ENCODE data around the gene KIF4A.
A peak's percentile ranks its signal among the peaks of the same experiment; 100 is the strongest.
"Not testable (repeated sequence)": the region's sequence is repeated elsewhere in the genome, so short reads cannot be mapped to it uniquely, and the experiment has no call there.

The KIF4A gene

DNA sequence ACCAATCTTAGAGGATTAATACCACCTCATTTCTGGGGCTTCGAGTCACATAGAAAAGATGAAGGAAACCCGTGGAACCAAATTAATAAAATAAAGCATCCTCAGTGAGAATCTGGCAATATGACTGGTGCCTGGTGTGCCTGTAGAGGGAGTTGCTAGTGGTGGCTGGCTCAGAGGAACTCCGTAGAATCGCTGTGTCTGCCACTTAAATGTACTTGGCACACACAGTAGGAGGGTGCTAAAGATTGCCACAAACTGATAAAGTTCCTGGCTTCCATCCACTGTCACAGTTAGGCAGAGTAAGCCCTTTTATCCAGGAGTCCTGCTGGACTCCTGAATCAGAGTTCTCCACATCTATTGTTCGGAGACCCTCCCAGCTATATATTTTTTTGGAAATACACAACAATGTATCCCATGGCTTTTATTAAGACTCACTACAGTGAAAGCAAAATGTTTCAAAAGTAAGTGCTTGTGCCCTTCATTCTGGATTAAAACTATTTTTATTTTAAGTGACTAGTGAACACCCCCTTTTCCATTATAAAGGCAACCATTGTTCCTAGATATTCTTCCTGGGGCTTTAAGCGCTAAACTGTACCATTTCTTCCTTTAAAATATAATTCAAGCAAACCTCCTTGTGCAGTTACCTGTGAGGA lies 56.6 kb downstream of the KIF4A start:
- peaks cover 11% of the 10 kb centered on the region for H3K27me3 ChIP-seq (replicated peaks; ENCODE audit: control insufficient read depth, insufficient read depth, low read length)
- no peaks in the 10 kb centered on the region for H3K36me3 ChIP-seq (ENCODE audit: control insufficient read depth, insufficient read depth, low read length, severe bottlenecking)
- no peak for DNase-seq (ENCODE audit: low read depth)
- H3K4me3 ChIP-seq (ENCODE audit: low read length) = no peak overlapping the region
- no peak overlapping the region for H3K9ac ChIP-seq (ENCODE audit: low read length)
- no peaks in the 10 kb centered on the region for H3K9me3 ChIP-seq (ENCODE audit: control insufficient read depth, low read length)
- H3K4me1 ChIP-seq (ENCODE audit: control insufficient read depth, insufficient read depth, low read length) = peaks cover 9% of the 10 kb centered on the region

DNA sequence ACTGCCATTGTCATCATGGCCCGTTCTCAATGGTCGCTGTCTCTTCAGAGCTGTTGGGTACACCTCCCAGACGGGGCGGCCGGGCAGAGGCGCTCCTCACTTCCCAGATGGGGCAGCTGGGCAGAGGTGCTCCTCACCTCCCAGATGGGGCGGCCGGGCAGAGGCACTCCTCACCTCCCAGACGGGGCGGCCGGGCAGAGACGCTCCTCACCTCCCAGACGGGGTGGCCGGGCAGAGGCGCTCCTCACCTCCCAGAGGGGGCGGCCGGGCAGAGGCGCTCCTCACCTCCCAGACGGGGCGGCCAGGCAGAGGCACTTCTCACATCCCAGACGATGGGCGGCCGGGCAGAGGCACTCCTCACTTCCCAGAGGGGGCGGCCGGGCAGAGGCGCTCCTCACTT lies 58.9 kb downstream of the KIF4A start:
- not testable (repeated sequence) for H3K9ac ChIP-seq (ENCODE audit: low read length); H3K4me1 ChIP-seq (ENCODE audit: control insufficient read depth, insufficient read depth, low read length); H3K9me3 ChIP-seq (ENCODE audit: control insufficient read depth, low read length); H3K4me3 ChIP-seq (ENCODE audit: low read length); H3K36me3 ChIP-seq (ENCODE audit: control insufficient read depth, insufficient read depth, low read length, severe bottlenecking); DNase-seq (ENCODE audit: low read depth)
- peaks cover 11% of the 10 kb centered on the region for H3K27me3 ChIP-seq (replicated peaks; ENCODE audit: control insufficient read depth, insufficient read depth, low read length)

DNA sequence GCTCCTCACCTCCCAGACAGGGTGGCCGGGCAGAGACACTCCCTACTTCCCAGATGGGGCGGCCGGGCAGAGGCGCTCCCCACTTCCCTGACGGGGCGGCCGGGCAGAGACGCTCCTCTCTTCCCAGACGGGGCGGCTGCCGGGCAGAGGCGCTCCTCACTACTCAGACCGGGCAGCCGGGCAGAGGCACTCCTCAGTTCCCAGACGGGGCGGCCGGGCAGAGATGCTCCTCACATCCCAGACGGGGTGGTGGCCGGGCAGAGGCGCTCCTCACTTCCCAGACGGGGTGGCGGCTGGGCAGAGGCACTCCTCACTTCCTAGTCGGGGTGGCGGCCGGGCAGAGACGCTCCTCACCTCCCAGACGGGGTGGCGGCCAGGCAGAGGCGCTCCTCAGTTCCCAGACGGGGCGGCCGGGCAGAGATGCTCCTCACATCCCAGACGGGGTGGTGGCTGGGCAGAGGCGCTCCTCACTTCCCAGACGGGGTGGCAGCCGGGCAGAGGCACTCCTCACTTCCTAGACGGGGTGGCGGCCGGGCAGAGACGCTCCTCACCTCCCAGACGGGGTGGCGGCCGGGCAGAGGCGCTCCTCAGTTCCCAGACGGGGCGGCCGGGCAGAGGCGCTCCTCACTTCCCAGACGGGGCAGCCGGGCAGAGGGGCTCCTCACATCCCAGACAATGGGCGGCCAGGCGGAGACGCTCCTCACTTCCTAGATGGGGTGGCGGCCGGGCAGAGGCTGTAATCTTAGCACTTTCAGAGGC lies 59.6 kb downstream of the KIF4A start:
- not testable (repeated sequence) for H3K9ac ChIP-seq (ENCODE audit: low read length); H3K36me3 ChIP-seq (ENCODE audit: control insufficient read depth, insufficient read depth, low read length, severe bottlenecking); H3K9me3 ChIP-seq (ENCODE audit: control insufficient read depth, low read length); H3K4me3 ChIP-seq (ENCODE audit: low read length); H3K4me1 ChIP-seq (ENCODE audit: control insufficient read depth, insufficient read depth, low read length); DNase-seq (ENCODE audit: low read depth); H3K27me3 ChIP-seq (replicated peaks; ENCODE audit: control insufficient read depth, insufficient read depth, low read length)

DNA sequence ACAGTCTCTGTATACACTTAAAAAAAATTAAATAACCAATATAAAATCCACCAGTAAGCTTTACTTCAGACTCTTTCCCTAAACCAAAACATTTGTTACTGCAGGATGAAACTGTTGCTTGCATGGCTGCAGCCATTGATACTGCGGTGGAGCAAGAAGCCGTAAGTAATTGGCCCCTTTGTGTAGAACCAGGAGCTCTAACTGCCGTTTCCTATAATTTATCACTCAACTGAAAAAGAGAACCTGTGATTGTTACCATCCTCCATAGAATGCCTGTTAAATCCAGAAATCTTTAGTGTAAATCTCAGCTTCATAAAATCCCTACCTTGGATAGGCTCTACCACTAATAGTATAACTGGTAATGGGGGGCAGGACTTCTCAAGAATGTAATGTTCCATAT lies 62.6 kb downstream of the KIF4A start:
- no peak overlapping the region for H3K4me3 ChIP-seq (ENCODE audit: low read length)
- no peaks in the 10 kb centered on the region for H3K27me3 ChIP-seq (replicated peaks; ENCODE audit: control insufficient read depth, insufficient read depth, low read length)
- DNase-seq (ENCODE audit: low read depth) = no peak
- no peaks in the 10 kb centered on the region for H3K9me3 ChIP-seq (ENCODE audit: control insufficient read depth, low read length)
- no peak overlapping the region for H3K9ac ChIP-seq (ENCODE audit: low read length)
- H3K4me1 ChIP-seq (ENCODE audit: control insufficient read depth, insufficient read depth, low read length) = peaks cover 9% of the 10 kb centered on the region
- H3K36me3 ChIP-seq (ENCODE audit: control insufficient read depth, insufficient read depth, low read length, severe bottlenecking) = no peaks in the 10 kb centered on the region

DNA sequence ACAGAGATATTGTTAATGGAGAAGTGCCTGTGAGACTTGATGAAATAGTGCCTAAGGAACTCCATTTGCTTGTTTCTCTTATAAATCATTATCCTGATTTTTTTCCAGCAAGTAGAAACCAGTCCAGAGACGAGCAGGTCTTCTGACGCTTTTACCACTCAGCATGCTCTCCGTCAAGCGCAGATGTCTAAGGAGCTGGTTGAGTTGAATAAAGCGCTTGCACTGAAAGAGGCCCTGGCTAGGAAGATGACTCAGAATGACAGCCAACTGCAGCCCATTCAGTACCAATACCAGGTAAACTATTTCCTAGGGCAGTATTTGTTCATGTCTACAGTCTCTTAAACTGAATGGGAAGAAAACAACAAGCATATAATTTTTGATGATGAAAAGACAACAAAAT lies 63.6 kb downstream of the KIF4A start:
- H3K4me1 ChIP-seq (ENCODE audit: control insufficient read depth, insufficient read depth, low read length) = peaks cover 9% of the 10 kb centered on the region
- H3K36me3 ChIP-seq (ENCODE audit: control insufficient read depth, insufficient read depth, low read length, severe bottlenecking) = no peaks in the 10 kb centered on the region
- no peaks in the 10 kb centered on the region for H3K9me3 ChIP-seq (ENCODE audit: control insufficient read depth, low read length)
- peaks cover 2% of the 10 kb centered on the region for H3K27me3 ChIP-seq (replicated peaks; ENCODE audit: control insufficient read depth, insufficient read depth, low read length)
- no peak for DNase-seq (ENCODE audit: low read depth)
- H3K9ac ChIP-seq (ENCODE audit: low read length) = no peak overlapping the region
- no peak overlapping the region for H3K4me3 ChIP-seq (ENCODE audit: low read length)

DNA sequence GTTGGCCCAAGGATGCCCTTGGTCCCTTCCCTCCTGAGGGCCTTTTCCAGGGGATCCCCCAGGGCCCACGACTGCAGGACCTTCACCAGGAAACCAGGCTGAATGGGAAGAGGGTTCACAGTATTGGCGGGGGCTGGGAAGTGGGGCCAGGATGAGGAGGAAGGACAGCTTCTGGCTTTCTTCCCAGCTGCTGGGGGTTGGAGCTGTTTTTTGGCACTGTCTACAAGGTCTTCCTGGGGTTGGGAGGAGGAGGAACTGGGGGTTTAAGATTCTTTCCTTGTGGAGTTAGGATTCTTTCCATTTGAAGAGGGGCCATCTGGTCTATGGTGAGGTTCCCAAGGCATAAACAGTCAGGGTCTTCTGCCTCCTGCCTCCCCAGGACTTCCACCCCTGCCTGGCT lies 64.8 kb downstream of the KIF4A start:
- Histone ChIP-seq H3K36me3 (ENCODE audit: control insufficient read depth, insufficient read depth, low read length, severe bottlenecking) (no peaks in the 10 kb centered on the region), H3K9me3 (ENCODE audit: control insufficient read depth, low read length) (no peaks in the 10 kb centered on the region), H3K4me3 (ENCODE audit: low read length) (no peak overlapping the region), H3K9ac (ENCODE audit: low read length) (no peak overlapping the region), H3K27me3 (replicated peaks; ENCODE audit: control insufficient read depth, insufficient read depth, low read length) (peaks cover 6% of the 10 kb centered on the region), H3K4me1 (ENCODE audit: control insufficient read depth, insufficient read depth, low read length) (peaks cover 9% of the 10 kb centered on the region)
- no peak for DNase-seq (ENCODE audit: low read depth)

DNA sequence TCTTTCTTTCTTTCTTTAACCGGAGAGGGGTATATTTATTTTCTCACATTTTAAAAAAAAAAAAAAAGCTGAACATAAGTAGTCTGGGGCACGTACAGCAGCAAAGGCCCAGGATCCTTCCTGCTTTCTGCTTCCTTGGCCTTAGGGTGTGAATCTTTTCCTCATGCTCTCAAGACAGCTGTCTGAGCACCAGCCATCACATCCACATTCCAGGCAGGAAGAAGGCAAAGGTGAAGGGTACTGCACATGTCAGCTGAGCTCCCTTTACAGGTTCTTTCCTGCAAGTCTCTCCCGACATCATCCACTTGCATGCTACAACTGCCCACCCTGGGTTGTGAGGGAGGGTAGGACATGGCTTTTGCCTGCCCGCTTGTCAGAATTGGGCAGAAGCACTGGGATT lies 69.6 kb downstream of the KIF4A start:
- Histone ChIP-seq H3K36me3 (ENCODE audit: control insufficient read depth, insufficient read depth, low read length, severe bottlenecking) (no peaks in the 10 kb centered on the region), H3K27me3 (replicated peaks; ENCODE audit: control insufficient read depth, insufficient read depth, low read length) (peaks cover 7% of the 10 kb centered on the region), H3K4me3 (ENCODE audit: low read length) (no peak overlapping the region), H3K9me3 (ENCODE audit: control insufficient read depth, low read length) (no peaks in the 10 kb centered on the region), H3K4me1 (ENCODE audit: control insufficient read depth, insufficient read depth, low read length) (no peaks in the 10 kb centered on the region), H3K9ac (ENCODE audit: low read length) (no peak overlapping the region)
- no peak for DNase-seq (ENCODE audit: low read depth)

DNA sequence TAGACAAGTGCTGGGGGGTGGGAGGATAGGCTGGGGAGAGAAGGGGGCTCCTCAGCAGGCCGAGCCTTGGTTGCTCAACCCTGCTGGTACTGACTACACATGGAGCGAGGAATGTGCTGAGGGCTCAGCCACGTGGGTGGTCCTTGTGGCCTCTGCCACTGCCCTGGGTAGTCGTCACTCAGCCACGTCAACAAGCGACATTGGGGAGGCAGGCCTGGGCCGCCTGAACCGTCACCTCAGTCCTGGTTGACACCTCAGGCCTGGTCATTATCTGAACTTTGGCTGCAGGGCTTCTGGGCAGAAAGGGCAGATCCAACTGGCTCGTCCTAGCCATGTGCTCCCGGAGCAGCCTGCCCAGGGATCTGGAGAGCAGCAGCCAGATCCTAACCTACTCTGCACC lies 70.5 kb downstream of the KIF4A start:
- no peak for DNase-seq (ENCODE audit: low read depth)
- H3K9ac ChIP-seq (ENCODE audit: low read length) = no peak overlapping the region
- no peaks in the 10 kb centered on the region for H3K36me3 ChIP-seq (ENCODE audit: control insufficient read depth, insufficient read depth, low read length, severe bottlenecking)
- H3K27me3 ChIP-seq (replicated peaks; ENCODE audit: control insufficient read depth, insufficient read depth, low read length) = peaks cover 7% of the 10 kb centered on the region
- H3K4me1 ChIP-seq (ENCODE audit: control insufficient read depth, insufficient read depth, low read length) = no peaks in the 10 kb centered on the region
- H3K9me3 ChIP-seq (ENCODE audit: control insufficient read depth, low read length) = no peaks in the 10 kb centered on the region
- H3K4me3 ChIP-seq (ENCODE audit: low read length) = no peak overlapping the region

DNA sequence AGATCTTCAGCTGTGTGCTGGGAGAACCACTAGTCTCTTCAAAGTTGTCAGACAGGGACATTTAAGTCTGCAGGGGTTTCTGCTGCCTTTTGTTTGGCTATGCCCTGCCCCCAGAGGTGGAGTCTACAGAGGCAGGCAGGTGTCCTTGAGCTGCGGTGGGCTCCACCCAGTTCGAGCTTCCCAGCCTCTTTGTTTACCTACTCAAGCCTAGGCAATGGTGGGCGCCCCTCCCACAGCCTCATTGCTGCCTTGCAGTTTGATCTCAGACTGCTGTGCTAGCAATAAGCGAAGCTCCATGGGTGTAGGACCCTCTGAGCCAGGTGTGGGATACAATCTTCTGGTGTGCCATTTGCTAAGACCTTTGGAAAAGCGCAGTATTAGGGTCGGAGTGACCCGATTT lies 78.8 kb downstream of the KIF4A start:
- H3K36me3 ChIP-seq (ENCODE audit: control insufficient read depth, insufficient read depth, low read length, severe bottlenecking); DNase-seq (ENCODE audit: low read depth); H3K9ac ChIP-seq (ENCODE audit: low read length); H3K4me3 ChIP-seq (ENCODE audit: low read length); H3K27me3 ChIP-seq (replicated peaks; ENCODE audit: control insufficient read depth, insufficient read depth, low read length); H3K9me3 ChIP-seq (ENCODE audit: control insufficient read depth, low read length); H3K4me1 ChIP-seq (ENCODE audit: control insufficient read depth, insufficient read depth, low read length): not testable (repeated sequence)

DNA sequence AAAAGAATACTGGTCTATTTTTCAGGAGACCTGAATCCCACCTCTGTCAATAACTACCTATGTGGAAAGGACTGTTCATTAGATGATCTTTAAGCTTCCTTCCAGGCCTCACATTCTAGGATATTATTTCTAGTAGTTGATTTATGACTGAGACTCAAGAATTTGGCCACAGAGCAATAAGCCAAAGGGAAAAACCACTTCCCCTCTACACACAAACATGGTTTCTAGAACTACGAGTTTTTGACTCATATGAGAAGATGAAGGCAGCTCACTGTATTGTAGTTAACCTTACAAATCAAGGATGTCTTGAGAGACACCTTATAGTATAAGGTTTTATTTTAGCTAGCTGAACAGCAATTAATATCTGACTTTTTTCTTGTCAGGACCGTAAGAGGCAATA lies 96.3 kb downstream of the KIF4A start:
- H3K9ac ChIP-seq (ENCODE audit: low read length) = no peak overlapping the region
- no peaks in the 10 kb centered on the region for H3K4me1 ChIP-seq (ENCODE audit: control insufficient read depth, insufficient read depth, low read length)
- DNase-seq (ENCODE audit: low read depth) = no peak
- H3K27me3 ChIP-seq (replicated peaks; ENCODE audit: control insufficient read depth, insufficient read depth, low read length) = peaks cover 8% of the 10 kb centered on the region
- no peak overlapping the region for H3K4me3 ChIP-seq (ENCODE audit: low read length)
- H3K36me3 ChIP-seq (ENCODE audit: control insufficient read depth, insufficient read depth, low read length, severe bottlenecking) = no peaks in the 10 kb centered on the region
- peaks cover 8% of the 10 kb centered on the region for H3K9me3 ChIP-seq (ENCODE audit: control insufficient read depth, low read length)

DNA sequence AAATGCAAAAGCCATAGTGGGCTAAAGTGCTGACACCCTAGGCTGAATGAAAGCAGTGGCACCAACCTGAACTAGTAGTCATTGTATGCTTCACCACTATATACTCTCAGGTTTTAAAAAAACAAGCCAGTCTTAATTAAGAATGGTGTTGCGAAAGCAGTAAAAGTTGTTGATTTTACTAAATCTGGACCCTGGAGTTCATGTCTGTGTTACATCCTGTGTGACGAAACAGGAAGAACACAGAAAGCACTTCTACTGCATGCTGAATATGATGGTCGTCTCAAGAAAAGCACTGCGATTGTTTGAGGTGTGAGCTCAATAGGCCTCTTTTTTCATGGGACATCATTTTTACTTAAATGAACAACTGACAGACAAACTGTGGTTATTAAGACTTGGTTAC lies 109.0 kb downstream of the KIF4A start:
- peak; percentile 36 for DNase-seq (ENCODE audit: low read depth)
- H3K36me3 ChIP-seq (ENCODE audit: control insufficient read depth, insufficient read depth, low read length, severe bottlenecking) = no peaks in the 10 kb centered on the region
- H3K4me3 ChIP-seq (ENCODE audit: low read length) = no peak overlapping the region
- peaks cover 13% of the 10 kb centered on the region for H3K9me3 ChIP-seq (ENCODE audit: control insufficient read depth, low read length)
- H3K4me1 ChIP-seq (ENCODE audit: control insufficient read depth, insufficient read depth, low read length) = peaks cover 3% of the 10 kb centered on the region
- peaks cover 3% of the 10 kb centered on the region for H3K27me3 ChIP-seq (replicated peaks; ENCODE audit: control insufficient read depth, insufficient read depth, low read length)
- no peak overlapping the region for H3K9ac ChIP-seq (ENCODE audit: low read length)

DNA sequence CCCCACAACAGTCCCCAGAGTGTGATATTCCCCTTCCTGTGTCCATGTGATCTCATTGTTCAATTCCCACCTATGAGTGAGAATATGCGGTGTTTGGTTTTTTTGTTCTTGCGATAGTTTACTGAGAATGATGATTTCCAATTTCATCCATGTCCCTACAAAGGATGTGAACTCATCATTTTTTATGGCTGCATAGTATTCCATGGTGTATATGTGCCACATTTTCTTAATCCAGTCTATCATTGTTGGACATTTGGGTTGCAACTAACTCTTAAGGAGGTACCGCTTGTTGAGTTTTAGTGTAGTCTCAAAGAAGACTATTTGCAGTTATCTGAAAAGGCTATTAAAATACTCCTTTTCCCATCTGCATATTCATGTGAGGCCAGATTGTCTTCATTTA lies 110.3 kb downstream of the KIF4A start:
- not testable (repeated sequence) for H3K27me3 ChIP-seq (replicated peaks; ENCODE audit: control insufficient read depth, insufficient read depth, low read length); H3K36me3 ChIP-seq (ENCODE audit: control insufficient read depth, insufficient read depth, low read length, severe bottlenecking); DNase-seq (ENCODE audit: low read depth); H3K4me1 ChIP-seq (ENCODE audit: control insufficient read depth, insufficient read depth, low read length); H3K9ac ChIP-seq (ENCODE audit: low read length); H3K9me3 ChIP-seq (ENCODE audit: control insufficient read depth, low read length); H3K4me3 ChIP-seq (ENCODE audit: low read length)
